ENCODE data around the gene ZFC3H1.

ZFC3H1 gene

DNA sequence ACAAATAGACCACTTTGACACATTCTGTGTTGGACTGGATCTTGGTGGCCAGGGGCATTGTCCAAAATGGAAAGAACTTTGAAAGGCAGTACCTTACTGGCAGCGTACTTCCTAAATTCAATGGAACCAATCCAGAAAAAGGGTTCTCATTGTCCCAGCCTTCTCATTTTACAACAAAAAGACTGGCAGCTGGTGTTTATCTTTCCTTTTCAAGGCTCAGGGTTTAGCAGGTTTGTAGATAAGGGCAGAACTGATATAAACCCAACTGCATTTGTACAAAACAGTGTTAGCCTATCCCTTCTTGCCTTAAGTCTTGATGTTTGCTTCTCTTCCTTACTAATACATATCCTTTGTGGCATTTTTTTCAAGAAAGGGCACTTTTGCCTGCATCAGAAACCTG, 8.2 kb upstream of the ZFC3H1 start:
- no peak for DNase-seq (ENCODE audit: low read depth)

DNA sequence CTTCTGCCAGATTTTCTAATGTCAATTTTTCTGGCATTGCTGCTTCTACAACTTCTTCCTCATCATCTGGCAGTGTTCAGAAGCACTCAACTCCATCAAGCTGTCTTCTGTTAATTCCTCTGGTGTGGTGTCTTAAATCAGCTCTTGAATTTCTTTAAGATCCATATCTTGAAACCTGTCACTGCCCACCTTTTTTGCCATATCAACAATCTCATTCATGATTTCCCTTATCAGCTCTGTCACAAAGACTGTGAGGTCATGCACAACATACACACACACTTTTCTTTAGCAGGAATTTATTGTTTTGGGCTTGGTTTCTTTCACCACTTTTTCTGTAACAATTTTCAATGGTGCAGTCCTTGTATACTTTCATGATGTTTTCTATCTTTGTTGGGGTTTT, 7.7 kb upstream of the ZFC3H1 start:
- DNase-seq (ENCODE audit: low read depth), result no peak

DNA sequence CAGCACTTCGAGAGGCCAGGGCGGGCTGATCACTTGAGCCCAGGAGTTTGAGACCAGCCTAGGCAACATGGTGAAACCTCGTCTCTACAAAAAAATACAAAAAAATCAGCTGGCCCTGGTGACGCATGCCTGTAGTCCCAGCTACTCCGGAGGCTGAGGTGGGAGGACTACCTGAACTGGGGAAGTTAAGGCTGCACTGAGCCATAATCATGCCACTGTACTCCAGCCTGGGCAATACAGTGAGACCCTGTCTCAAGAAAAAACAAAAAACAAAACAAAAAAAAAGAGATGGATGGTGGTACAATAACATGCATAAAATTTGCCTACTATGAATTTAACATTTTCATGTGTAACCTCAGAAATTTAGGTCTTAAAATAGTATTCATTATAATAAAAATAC, 2.6 kb upstream of the ZFC3H1 start:
- DNase-seq (ENCODE audit: low read depth), result no peak

DNA sequence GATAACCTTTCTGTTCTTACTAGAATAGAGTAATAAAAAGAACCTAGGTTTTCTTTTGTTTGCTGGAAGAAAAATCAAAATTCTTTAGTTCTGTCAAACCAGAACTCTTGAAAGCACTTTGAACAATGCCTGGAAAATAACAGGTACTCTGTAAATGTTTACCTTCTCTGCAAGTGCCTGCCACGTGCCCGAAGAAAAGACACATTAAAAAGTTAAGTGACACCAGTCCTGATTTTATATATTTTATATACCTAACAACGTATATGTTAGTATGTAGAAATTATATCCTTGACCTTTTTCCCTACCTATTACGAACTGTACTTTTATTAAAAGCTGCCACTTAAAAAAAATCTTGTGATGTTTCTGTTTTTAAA, 1.4 kb upstream of the ZFC3H1 start:
- no peak for DNase-seq (ENCODE audit: low read depth)

DNA sequence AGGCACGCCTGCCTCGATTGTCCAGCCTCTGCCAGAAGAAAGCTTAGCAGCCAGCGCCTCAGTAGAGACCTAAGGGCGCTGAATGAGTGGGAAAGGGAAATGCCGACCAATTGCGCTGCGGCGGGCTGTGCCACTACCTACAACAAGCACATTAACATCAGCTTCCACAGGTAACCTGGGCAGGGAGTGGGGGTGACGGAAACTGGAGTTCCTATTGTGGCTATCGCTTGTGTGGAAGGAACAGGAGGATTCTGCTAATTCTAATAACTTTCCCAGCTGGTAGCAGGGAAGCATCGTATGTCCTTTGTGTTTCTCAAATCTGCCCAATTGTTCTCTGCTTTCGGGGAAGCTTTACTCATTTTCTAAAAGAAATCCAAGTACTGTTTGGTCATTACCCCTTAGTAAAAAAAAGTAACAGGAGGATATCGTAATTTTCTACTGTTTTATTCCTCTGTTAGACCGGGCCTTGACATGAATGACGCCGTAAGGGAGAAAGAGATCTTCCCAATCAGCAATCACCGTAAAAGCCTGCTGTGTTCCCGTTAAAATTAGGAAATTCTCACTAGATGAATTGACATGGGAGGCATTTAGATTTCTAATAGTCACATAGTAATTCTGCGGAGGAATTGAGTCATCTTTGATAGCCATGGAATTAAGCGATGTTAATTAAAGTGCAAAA, 902 bp upstream of the ZFC3H1 start:
- peak; percentile 25 for DNase-seq (ENCODE audit: low read depth)

DNA sequence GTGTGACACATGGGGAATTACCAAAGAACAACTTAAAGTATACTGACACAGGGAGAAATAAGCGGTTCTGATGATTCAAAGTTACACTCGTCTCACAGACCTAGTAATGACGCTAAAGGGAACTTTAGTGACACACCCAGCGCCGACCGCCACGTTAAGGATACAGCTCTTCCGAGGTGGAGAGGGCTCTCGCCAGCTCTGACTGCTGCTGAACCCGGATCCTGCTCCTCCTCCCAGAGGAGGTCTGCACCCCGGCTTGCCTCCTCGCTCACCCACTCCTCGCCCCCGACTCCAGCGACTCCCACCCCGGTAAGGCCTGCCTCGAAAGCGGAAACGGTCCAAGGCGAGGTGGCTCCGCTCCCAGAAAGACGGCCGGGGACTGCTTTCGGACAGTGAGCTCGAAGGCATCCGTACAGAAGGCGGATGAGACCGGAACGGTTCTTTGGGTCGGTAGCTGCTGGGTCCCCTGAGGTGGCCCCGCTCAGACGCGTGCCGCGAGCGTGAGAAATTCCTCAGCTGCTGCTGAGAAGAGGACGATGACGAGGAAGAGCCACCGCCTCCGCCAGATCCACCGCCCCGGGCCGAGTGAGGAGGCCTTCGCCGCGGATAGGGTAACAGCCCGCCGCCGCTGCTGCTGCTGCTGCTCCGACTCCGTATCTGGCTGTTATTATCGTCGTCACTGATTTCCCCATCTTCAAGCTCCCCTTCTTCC, 643 bp downstream of the ZFC3H1 start:
- DNase-seq (ENCODE audit: low read depth), result peak; percentile 72

DNA sequence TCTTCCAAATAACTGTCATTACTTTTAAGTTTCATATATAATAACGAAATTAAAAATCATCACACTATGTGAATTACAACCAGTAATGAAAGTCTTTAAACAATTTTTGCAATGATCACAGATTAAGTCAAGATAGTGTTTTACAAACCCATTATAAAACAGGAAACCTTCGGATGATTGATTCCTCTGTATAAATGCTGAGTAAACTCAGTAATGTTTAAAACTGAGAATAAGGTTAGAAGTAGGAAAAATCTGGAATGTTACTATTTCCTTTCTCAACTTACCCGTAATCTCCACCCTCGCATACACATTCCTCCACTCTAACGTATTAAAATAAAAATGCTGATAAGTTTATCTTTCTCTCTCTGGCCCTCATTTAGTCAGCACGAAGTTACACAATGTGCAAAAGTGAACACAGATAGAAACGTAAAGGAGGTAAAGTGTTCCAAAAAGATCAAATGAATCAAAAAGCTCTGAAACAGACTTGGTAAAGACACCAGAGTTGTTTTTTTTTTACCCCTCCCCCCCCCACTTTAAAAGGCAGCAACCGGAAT, 1.6 kb downstream of the ZFC3H1 start:
- peak; percentile 71 for DNase-seq (ENCODE audit: low read depth)

DNA sequence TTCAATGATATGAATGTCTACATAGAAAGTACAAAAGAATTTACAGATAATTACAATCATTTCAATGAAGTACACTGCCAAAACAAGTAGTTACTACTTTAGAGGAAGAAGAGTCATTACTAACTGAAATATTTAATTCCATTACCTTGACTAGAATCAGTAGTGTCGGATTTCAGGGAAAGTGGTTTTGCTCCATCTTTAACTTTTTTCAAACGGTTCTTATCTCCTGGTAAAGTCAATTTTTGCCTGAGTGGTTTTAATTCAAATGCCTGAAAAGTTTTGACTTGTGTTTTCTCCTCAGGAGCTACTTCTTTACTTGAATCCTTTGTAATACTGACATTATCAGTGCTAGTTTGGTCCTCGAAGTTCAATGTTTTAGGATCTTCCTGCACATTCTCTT, 6.9 kb downstream of the ZFC3H1 start:
- DNase-seq (ENCODE audit: low read depth), result no peak

DNA sequence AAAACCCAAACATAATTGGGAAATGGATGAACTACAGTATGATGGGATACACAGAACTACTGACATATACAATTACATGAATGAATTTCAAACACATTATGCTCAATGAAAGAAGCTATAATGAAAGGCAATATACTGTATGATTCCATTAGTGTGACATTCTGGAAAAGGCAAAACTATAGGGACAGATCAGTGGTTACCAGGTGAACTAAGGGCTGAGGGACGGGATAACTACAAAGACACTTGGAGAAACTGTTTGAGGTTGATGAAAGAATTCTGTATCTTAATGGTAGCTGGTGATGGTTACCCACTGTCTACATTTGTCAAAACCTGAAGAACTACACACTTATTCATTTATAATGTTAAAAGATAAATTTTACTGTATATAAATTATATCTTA, 7.7 kb downstream of the ZFC3H1 start:
- DNase-seq (ENCODE audit: low read depth), result no peak

DNA sequence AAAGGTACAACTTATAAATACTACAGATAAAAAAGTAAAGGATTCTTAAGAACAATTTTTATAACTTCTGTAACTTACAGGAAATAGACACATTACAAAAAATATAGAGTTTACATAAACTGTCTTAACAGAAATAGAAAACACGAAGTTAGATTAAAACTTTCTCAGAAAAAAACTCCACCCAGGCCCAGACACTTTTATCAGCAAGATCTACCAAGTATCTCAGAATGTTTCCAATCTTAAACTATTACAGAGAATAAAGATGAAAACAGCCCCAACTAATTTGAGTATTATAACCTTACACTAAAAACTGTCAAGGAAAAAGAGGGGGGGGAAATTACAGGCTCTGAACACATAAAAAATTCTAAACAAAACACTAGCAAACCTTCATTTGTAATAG, 8.2 kb downstream of the ZFC3H1 start:
- no peak for DNase-seq (ENCODE audit: low read depth)

DNA sequence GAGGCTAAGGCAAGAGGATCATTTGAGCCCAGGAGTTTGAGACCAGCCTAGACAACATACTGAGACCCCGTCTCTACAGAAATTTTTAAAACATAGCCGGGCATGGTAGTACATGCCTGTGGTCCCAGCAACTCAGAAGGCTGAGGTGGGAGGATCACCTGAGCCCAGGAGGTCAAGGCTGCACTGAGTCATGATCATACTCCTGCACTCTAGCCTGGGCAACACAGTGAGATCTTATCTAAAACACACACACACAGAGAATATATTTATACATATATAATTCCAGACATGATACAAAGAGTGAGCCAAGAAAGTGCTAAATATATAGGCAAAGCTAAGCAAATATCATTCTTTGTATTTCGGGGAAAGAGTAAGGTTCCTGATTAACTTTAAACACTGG, 9.4 kb downstream of the ZFC3H1 start:
- DNase-seq (ENCODE audit: low read depth), result no peak

DNA sequence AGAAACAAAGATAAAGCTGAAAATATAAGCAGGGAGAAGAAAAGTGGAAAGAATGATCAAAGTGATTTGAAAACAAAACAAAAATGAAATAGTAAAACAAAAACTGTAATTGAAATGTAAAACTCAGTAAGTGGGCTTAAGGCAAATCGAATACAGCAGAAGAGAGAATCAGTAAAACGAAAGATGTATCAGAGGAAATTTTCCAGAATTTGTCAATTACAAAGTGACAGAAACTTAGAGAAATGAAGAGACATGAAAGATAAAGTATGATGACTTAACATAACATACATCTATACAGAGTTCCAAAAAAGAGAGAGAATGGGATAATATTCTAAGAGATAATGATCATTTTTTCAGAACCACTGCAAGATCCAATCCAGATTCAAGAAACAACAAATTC, 10.5 kb downstream of the ZFC3H1 start:
- DNase-seq (ENCODE audit: low read depth), result no peak

DNA sequence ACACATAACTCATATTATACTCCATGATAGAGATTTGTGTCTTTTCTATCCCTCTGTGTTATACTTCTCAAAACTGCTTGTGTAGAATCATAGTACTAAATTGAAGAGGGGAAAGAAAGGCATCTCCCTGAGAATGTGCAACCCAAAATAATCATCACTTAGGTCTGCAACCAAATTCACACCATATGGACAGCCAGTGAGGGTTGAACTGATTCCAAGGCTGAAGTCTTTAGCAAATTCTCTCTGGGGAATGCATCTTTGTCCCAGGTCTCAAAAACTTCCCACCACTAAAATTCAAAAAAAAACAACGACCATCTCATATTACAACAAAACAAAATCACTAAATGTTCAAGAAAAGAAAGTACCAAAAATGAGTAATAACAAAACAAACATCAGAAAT, 11.0 kb downstream of the ZFC3H1 start:
- no peak for DNase-seq (ENCODE audit: low read depth)

DNA sequence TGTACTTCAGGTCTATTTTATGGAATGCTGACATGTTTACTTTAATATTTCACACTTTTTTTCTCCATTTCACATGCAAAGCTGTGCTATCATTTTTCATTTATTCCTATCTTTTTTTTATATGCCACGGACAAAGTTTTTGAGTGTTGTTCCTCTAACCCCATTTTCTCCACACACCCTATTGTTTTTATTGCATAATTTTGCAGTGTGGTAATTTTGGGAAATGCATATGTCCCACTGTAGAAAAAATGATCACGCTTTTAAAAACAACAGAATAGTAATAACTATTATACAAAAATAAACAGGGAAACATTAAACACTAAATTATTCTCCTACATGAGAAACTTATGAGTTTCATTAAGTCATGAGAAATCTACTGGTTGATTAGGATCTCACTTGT, 14.2 kb downstream of the ZFC3H1 start:
- DNase-seq (ENCODE audit: low read depth), result no peak

DNA sequence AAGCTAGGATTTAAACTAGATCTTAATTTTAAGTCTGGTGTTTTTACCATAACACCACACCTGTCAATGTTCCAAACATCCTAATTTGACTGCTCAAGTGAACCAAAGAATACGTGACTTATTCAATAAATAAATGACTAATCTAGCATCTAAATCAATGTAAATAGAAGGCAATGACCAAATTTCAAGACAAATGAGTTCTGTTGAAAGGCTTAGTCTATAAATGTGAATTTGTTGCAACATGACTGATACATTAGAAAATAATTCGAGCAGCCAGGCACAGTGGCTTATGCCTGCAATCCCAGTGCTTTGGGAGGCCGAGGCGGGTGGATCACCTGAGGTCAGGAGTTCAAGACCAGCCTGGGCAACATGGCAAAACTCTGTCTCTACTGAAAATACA, 15.1 kb downstream of the ZFC3H1 start:
- no peak for DNase-seq (ENCODE audit: low read depth)

DNA sequence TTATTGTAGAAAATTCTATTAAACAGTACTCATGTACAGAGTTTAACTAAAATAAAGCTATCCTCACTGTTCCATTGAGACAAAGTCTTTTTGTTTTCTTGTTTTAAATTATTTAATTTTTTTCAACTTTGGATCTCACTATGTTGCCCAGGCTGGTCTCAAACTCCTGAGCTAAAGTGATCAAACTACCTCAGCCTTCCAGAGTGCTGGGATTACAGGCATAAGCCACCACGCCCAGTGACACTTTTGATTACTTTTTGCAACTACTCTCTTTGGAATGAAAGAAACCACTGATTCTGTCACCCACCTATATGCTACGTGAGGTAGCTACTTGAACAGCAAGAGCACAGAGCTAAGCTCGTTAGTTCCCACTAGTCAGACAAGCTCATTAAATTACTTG, 17.1 kb downstream of the ZFC3H1 start:
- no peak for DNase-seq (ENCODE audit: low read depth)

DNA sequence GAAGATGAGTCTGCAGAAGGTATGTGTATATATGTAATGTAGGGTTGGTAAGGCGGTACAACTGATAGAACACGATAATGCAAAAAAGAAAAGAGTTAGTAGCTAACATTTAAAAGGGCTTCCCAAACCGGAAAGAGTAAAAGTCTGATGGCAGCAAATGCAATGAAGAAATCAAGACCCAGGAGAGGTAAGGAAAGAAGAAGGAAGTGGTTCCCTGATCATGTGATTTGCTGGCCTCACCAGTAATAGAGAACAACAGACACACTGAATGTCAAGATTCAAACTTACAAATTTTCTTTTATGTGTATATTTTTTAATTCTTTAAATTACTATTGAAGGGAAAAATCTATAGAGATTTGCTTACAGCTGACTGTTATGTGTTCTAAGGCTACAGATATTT, 18.4 kb downstream of the ZFC3H1 start:
- no peak for DNase-seq (ENCODE audit: low read depth)

DNA sequence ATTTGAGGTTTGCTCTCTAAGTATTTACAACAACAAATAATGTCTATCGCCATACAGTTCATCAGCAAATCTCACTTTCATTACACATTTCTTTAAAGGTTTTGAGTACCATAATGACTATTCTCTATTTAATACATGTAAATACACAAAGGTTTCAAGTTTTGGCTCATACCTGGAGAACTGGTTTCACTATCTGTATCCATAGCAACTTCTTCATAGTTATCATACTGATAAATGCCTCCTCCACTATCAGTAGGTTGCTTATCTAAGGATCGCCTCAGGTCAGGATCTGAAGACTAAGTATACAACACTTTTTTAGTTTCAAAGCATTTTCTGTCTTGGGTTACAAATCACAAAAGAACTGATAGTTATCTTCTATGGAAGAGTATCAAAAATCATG, 21.4 kb downstream of the ZFC3H1 start:
- no peak for DNase-seq (ENCODE audit: low read depth)

DNA sequence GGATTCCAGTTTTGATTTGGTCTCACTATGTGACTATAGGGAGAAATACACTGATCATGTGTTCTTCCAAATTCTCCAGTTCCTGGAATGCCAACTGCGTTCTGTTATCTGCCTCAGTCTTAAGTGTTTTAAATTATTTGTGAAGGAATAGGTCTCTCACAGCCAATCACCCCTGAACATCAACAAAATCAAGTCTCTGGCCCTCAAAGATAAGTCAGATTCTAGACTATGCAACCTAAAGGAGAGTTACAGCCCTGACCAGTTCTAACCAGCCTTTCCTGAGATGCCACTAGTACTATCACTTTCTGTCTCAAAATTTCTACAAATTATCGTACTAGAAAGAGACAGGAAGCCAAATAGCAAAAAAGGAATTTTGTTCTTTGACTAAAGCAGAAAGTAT, 22.3 kb downstream of the ZFC3H1 start:
- DNase-seq (ENCODE audit: low read depth), result peak; percentile 26

DNA sequence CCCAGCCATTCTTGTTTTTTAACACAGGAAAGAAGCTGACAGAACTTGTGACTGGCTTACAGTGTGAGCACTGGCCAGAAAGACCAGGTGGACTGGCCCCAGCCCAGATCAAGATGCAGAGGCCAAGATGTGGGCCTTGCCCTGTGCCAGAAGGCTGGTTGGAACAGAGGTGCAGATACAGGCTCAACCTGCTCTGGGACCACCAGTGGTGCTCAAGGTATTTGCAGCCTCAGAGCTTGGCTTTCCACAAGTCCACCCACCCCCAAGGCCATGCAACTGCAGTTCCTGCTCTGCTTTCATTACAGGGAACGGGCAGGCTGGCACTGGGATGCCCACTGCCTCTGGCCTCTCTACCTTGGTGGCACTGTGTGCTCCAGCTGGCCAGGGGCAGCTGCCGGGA, 23.3 kb downstream of the ZFC3H1 start:
- no peak for DNase-seq (ENCODE audit: low read depth)

DNA sequence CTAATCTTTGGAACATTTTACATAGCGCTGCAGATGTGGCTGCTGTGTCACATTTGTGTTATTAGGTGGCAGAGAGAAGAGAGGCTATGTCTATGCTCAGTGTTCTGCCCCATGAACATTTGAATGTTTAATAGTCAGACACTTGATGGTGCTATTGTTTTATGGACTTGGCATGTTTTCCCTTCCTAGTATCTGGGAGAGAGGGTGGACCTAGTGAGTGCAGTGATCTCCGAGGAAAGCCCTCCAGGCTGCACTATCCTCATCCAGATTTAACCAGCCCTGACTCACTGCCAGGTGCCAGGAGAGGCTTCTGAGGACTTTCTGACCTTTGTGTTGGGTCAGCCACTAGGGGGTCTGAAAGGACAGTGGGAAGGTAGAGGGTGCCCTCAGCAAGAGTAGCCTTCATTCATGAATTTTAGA, 24.3 kb downstream of the ZFC3H1 start:
- peak; percentile 13 for DNase-seq (ENCODE audit: low read depth)

DNA sequence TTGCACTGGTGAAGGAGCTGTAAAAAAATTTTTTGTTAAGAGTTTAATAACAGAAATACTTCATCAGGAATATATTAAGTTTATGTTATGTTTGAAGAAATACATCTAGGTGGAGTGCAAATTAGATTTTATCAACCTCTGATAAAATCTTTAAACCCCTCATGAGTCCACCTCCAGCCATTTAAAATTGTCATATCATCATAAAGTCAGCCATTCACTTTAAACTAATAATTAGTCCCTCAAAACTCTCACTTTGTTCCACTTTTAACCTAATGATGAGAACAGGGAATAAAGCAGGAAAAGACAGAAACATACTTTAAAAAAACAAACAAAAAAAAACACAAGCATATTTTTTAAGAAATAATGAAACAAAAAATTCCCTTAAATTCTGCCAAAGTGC, 25.1 kb downstream of the ZFC3H1 start:
- no peak for DNase-seq (ENCODE audit: low read depth)

DNA sequence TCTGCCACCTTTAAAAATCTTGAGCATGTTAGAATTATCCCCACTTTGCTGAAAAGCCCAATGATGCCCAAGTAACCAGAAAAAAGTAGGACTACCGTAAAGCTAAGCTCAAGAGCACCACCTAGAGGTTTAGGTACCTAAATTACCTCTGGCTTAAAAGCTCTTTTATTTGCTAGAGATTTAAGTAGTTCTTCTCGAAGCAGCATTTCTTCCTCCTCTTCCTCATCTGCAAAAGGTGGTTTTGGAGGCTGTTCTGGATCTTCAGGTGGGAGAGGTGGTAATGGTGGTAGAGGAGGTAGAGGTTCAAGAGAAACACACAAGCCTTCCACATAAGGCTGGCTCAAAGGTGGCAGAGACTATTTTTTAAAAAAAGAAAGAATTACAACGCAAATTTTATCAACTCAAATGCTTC, 26.9 kb downstream of the ZFC3H1 start:
- peak; percentile 64 for DNase-seq (ENCODE audit: low read depth)
